Psoas muscle (tissue), 8 donors: Measurements from ENCODE around the gene WSCD2. TPM values are rescaled to one million over a fixed set of nuclear protein-coding genes. Genes with fewer than 3 reads are reported as not detected.

Experiments used
- ATAC-seq, 4 donors: fragments of 200-7000 bp; cut with Tn5 transposase; one replicate each; pipeline ENCODE4 v1.9.1; 2020; ENCODE audit warnings: moderate library complexity in 3 of 4, mild to moderate bottlenecking in 2 of 4
- DNase-seq, 2 donors: peaks; one replicate each; pipeline ENCODE4 v3.0.0-alpha.2; 2020
- H3K27ac ChIP-seq: fragments of 200-600 bp; one replicate; pipeline ENCODE4 v1.8.0; 2022
- H3K27me3 ChIP-seq, 3 donors: fragments of 200-600 bp in 1 of 3; one replicate each; pipeline versions ENCODE4 v1.6.1 to v1.8.0; 2013 to 2022; ENCODE audit warnings: low read length in 2 of 3, mild to moderate bottlenecking in 2 of 3, moderate library complexity in 1 of 3; ENCODE audit not compliant: insufficient read depth in 3 of 3
- H3K36me3 ChIP-seq, 2 donors: fragments of 200-600 bp in 1 of 2; one replicate each; pipeline versions ENCODE4 v1.6.1 to v1.8.0; 2013 to 2022; ENCODE audit warnings: low read depth in 1 of 2, mild to moderate bottlenecking in 1 of 2, moderate library complexity in 1 of 2; ENCODE audit not compliant: insufficient read depth in 1 of 2
- H3K4me1 ChIP-seq: fragments of 200-600 bp; one replicate; pipeline ENCODE4 v1.8.0; 2022
- H3K4me3 ChIP-seq: fragments of 200-600 bp; one replicate; pipeline ENCODE4 v1.8.0; 2022; ENCODE audit warnings: mild to moderate bottlenecking
- H3K9me3 ChIP-seq: fragments of 200-600 bp; one replicate; pipeline ENCODE4 v1.8.0; 2022
- WGBS, 3 donors: extraction: QIAGEN DNeasy Blood & Tissue Kit; methylation state at CpG; one replicate each; pipeline versions ENCODE4 v1.1.6 to v1.1.7; 2013; 5-methylcytosine and 5-hydroxymethylcytosine counted together
- intact Hi-C, 2 donors: fragments of 100-400 bp; cut with DNase I; formaldehyde crosslinking; loops; one replicate each; pipeline versions ENCODE4 v1.11.0 to v1.14.2; 2022
- polyA plus RNA-seq, 3 donors: library from polyadenylated mRNA; stranded (reverse); fragments of 200-250 nt; gene quantifications; one replicate each; pipeline ENCODE4 v1.2.3, GENCODE V29; 2013
- total RNA-seq, 4 donors: library from RNA; stranded (reverse); fragmentation: NEBNext Ultra II Directional in 2 of 4; extraction: Animal tissue kit (Norgen Biotek cat#: 25700) in 2 of 4; gene quantifications; one replicate each; pipeline versions ENCODE4 v1.2.1 to v1.2.4, GENCODE V29; 2021 to 2023
- TF ChIP-seq, protein P1 (sequence below): fragments of 200-600 bp; IDR thresholded peaks from one replicate; pipeline ENCODE4 v1.8.0; 2022; ENCODE audit warnings: antibody characterized with exemption
- donor health status: healthy with polysubstance abuse.
- donor health status: DM: no; HTN: no; CAD: no; lungs with moderate emphysema.
- donor health status: Bipolar disorder and iron deficiency.
- donor health status: healthy.
- donor health status: DM: yes; HTN: yes; CAD: no.
- donor health status: DM: no; HTN: no; CAD: no.
- donor health status: DM: no; HTN: no; CAD: no.
- donor health status: DM: yes; HTN: yes; CAD: no.

Gene WSCD2
- total and polyA plus RNA-seq, 7 donors, result 0.01 to 0.21 TPM; not detected in 5

DNA sequence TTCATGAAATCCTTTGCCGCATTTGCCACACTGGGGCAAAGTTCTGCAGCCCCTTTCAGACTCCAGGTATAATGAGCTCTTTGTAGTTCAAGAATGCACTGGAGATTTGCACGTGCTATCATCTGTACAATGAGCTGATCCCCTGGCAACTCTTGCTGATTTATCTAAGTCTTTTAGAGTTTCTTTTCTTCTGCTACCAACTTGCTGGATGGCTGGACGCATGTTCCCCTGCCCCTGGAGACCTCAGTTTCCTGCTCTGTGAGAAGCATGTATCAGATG is 106.8 kb downstream of the WSCD2 start:
- intact Hi-C loops, result loop anchor here in 1 of 2 donors (10.0 kb wide), 1 partner anchor 219 kb away; no protein-coding TSS in a partner anchor
- Histone ChIP-seq H3K9me3 (no peaks in the 10 kb centered on the region), H3K36me3 (no peaks in the 10 kb centered on the region), H3K27ac (no peak overlapping the region), H3K4me3 (no peak overlapping the region), H3K27me3 (no peaks in the 10 kb centered on the region), H3K4me1 (no peaks in the 10 kb centered on the region)
- 27 to 34% (median 31%) methylated on average over 3 of the region's 3 CpGs for WGBS, 3 donors
- DNase-seq (no peak), ATAC-seq (no peak)
- TF ChIP-seq, protein P1, sequence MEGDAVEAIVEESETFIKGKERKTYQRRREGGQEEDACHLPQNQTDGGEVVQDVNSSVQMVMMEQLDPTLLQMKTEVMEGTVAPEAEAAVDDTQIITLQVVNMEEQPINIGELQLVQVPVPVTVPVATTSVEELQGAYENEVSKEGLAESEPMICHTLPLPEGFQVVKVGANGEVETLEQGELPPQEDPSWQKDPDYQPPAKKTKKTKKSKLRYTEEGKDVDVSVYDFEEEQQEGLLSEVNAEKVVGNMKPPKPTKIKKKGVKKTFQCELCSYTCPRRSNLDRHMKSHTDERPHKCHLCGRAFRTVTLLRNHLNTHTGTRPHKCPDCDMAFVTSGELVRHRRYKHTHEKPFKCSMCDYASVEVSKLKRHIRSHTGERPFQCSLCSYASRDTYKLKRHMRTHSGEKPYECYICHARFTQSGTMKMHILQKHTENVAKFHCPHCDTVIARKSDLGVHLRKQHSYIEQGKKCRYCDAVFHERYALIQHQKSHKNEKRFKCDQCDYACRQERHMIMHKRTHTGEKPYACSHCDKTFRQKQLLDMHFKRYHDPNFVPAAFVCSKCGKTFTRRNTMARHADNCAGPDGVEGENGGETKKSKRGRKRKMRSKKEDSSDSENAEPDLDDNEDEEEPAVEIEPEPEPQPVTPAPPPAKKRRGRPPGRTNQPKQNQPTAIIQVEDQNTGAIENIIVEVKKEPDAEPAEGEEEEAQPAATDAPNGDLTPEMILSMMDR, result no peak

DNA sequence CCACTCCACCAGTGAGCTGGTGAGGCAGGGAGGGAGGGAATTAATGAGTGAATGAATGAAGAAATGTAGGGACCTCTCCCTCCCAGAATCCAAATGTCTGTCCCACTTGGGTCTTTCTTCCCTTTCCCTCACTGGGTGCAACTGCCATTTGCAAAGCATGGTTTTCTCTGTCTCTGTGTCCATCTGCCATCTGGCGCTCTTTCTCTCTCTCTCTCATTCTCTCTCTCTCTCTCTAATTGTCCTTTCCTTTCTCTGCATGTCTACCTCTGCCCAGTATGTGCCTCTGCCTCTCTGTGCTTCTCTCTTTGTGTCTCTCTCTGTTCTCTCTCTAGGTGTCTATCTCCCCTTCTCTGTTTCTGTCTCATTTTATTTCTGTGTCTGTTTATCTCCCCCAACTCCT is 107.3 kb downstream of the WSCD2 start:
- ATAC-seq (no peak), DNase-seq (no peak)
- Histone ChIP-seq H3K27me3 (no peaks in the 10 kb centered on the region), H3K27ac (no peak overlapping the region), H3K9me3 (no peaks in the 10 kb centered on the region), H3K36me3 (no peaks in the 10 kb centered on the region), H3K4me3 (no peak overlapping the region), H3K4me1 (no peaks in the 10 kb centered on the region)
- TF ChIP-seq, protein P1, result no peak
- WGBS, 3 donors, result 85 to 92% (median 88%) methylated on average over 1 of the region's 1 CpG
- intact Hi-C loops, result loop anchor here in 1 of 2 donors (10.0 kb wide), 1 partner anchor 218 kb away; no protein-coding TSS in a partner anchor

DNA sequence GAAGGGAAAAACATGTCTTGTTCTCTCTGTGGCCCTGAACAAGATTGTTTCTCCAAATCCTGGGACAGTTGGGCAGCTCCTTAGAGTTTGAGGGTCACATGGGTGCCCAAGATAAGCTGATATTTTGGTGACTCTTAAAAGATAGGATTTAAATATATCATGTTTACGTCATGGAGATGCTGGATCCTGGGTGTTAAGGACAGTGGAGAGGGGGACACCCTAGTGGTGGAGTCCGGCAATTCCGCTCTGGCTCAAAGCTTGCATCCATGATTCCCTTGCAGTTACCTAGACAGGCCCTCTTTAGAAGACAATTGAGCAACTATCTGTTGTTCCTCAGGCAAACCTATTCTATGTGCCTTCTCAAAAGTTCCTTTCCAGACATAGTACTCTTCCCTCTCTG is 108.2 kb downstream of the WSCD2 start:
- Histone ChIP-seq H3K27ac (no peak overlapping the region), H3K36me3 (no peaks in the 10 kb centered on the region), H3K4me1 (no peaks in the 10 kb centered on the region), H3K9me3 (no peaks in the 10 kb centered on the region), H3K27me3 (no peaks in the 10 kb centered on the region), H3K4me3 (no peak overlapping the region)
- WGBS, 3 donors, result 71 to 87% (median 81%) methylated on average over 3 of the region's 3 CpGs
- DNase-seq (no peak), ATAC-seq (no peak)
- intact Hi-C loops, result loop anchor here in 1 of 2 donors (10.0 kb wide), 1 partner anchor 218 kb away; no protein-coding TSS in a partner anchor
- TF ChIP-seq, protein P1, result no peak

DNA sequence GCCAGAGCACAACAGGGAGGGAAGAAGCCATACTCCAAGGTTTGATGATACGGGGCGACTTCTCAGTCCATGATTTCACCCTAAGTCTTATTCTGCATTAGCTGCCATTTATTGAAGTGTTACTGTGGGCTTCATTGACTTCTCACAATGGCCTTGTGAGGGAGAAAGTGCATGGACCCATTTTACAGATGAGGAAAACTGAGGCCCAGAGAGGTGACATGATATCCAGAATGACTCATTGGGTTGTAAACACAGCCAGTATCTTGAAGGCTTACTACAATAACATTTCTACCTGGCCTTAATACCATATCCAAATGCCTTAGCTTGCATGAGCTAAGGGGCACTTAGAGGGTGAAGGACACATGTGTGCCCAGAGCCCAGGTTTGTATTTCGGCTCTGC is 109.4 kb downstream of the WSCD2 start:
- ATAC-seq (no peak), DNase-seq (no peak)
- no peaks in the 10 kb centered on the region for H3K9me3 ChIP-seq
- no peaks in the 10 kb centered on the region for H3K36me3 ChIP-seq
- no peaks in the 10 kb centered on the region for H3K27me3 ChIP-seq
- TF ChIP-seq, protein P1, result no peak
- no peak overlapping the region for H3K4me3 ChIP-seq
- WGBS, 3 donors, result 91 to 94% (median 91%) methylated on average over 3 of the region's 3 CpGs
- H3K4me1 ChIP-seq, result no peaks in the 10 kb centered on the region
- no peak overlapping the region for H3K27ac ChIP-seq
- intact Hi-C loops, result loop anchor here in 1 of 2 donors (10.0 kb wide), 1 partner anchor 216 kb away; no protein-coding TSS in a partner anchor

DNA sequence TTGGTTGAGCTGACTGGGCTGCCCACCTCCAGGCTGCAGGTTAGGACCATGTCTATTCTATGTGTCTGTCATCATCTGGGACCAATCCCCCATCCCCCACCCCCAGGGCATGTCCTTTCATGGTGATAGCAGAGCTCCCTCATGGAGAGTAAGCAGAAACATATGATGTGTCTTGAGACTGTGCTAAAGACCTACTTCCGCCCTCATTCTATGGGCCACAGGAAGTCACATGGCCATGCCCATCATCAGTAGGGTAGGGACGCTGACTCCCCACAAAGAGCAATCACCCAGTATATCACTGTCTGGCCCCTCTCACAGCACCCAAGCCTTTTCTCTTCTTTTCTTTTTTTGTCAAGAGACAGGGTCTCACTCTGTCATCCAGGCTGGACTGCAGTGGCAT is 110.3 kb downstream of the WSCD2 start:
- no peak overlapping the region for H3K27ac ChIP-seq
- ATAC-seq, result no peak
- no peak overlapping the region for H3K4me3 ChIP-seq
- intact Hi-C loops, result loop anchor here in 1 of 2 donors (10.0 kb wide), 1 partner anchor 215 kb away; no protein-coding TSS in a partner anchor
- no peaks in the 10 kb centered on the region for H3K27me3 ChIP-seq
- 78 to 89% (median 80%) methylated on average over 2 of the region's 2 CpGs for WGBS, 3 donors
- no peaks in the 10 kb centered on the region for H3K36me3 ChIP-seq
- no peak for DNase-seq
- no peaks in the 10 kb centered on the region for H3K9me3 ChIP-seq
- TF ChIP-seq, protein P1, result no peak
- no peaks in the 10 kb centered on the region for H3K4me1 ChIP-seq
